Left colon (tissue), 2 donors: ENCODE results near the gene ESRRG. TPM values are rescaled to one million over a fixed set of nuclear protein-coding genes. Genes with fewer than 3 reads are reported as not detected.

ENCODE experiments used
- ATAC-seq: fragments of 200-7000 bp; cut with Tn5 transposase; one replicate; pipeline ENCODE4 v1.9.1; 2020; ENCODE audit warnings: mild to moderate bottlenecking, moderate library complexity
- DNase-seq, 2 donors: peaks; one replicate each; pipeline ENCODE4 v3.0.0-alpha.2; 2020
- intact Hi-C, 2 donors: fragments of 100-400 bp; cut with DNase I in 1 of 2; cut with micrococcal nuclease in 1 of 2; formaldehyde crosslinking; loops; one replicate each; pipeline versions ENCODE4 v1.11.2 to v1.14.0; 2022; cut with DNase I, micrococcal nuclease
- total RNA-seq, 2 donors: library from RNA; stranded (reverse); fragmentation: NEBNext Ultra II Directional; extraction: Animal tissue kit (Norgen Biotek cat#: 25700); gene quantifications; one replicate each; pipeline ENCODE4 v1.2.1, GENCODE V29; 2021
- donor health status: DM: no; HTN: no; CAD: no.
- donor health status: DM: yes; HTN: yes; CAD: no.

ESRRG gene
- total RNA-seq, 2 donors from 2014 or later: 0.61 to 0.73 TPM

GRCh38 chr1:216651826-216652418, 71.3 kb downstream of the ESRRG start:
- intact Hi-C loops: no loop called here
- no peak for DNase-seq
- ATAC-seq: no peak

- no peak for ATAC-seq
- intact Hi-C loops: no loop called here
- DNase-seq: no peak
These were observed 80.1 kb downstream of the ESRRG start for GRCh38 chr1:216643176-216643575.

DNA sequence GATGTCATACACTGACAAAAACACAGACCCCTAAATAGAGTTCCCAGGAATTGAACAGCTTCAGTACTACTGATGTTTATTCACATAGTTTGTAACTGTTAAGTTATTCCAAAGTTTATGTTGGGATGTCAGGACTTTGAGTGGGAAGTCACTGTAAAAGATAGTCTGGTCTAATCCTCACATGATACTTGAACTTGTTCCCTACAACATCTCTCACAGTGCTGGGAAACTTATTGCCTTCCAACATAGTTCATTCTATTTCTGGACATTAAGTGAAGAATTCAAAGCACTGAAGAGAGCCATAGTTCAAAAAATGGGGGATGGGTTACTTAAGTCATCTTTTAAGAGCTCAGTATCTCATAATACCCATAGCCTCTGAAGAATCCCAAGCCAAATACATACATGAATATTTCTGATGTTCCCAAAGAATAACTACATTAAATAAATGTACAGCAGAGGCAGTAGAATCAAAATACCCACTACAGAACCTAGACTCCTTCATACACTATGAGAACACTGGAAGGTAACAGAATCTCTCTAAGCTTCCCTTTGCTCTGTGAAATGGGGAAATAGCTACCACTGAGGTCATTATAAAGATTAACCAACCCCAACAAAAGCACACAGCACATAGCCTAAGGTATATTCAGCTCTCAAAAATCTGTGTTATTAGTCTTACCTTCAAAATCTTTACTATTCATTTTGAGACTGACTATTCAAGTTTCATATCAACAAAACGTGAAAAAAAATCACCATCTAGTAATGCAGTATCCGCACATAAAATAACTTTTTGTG, 81.4 kb downstream of the ESRRG start:
- intact Hi-C loops: no loop called here
- ATAC-seq (no peak), DNase-seq (no peak)

GRCh38 chr1:216640100-216640499, 83.1 kb downstream of the ESRRG start:
- intact Hi-C loops: no loop called here
- no peak for ATAC-seq
- no peak for DNase-seq

DNA sequence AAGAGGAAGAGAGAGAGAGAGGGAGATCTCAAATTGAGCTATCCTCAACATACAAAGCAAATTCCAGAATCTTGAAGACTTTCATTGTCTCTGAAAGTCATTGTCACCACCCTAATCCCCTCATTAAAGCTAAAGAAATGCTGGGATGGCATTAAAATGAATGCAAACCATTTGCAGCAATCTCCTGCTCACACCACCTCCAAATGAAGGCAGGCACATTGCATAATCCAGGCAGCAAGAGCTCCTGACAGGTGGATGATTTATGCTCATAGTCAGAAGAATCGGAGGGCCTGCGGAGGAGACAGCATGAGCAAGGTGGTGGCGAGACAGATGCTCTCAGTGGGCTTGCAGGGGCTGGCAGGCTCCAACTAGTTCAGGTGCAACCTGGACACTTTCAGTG, 90.2 kb downstream of the ESRRG start:
- DNase-seq (no peak), ATAC-seq (no peak)
- intact Hi-C loops: no loop called here

DNA sequence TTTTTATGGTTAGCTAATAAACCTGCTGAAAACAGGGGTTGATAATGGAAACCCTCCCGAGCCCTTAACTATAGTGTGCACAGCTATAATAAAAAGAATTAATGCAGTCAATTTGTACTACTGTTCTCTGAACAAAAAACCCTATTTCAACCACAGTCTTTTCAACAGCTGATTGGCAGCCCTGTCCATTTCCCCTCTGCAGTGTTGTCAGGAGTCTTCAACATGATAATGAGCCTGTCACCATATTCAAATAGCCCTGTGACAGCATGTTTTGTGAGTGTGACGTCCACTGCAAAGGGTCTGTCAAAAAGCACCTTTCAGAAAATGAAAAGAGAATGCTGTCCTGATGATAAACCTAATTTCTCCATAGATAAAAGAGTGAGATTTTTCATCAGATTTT, 92.7 kb downstream of the ESRRG start:
- DNase-seq (no peak), ATAC-seq (no peak)
- intact Hi-C loops: no loop called here

- intact Hi-C loops: no loop called here
- DNase-seq (no peak), ATAC-seq (no peak)
These were observed 96.0 kb downstream of the ESRRG start for GRCh38 chr1:216627252-216627651.

- DNase-seq: no peak
- ATAC-seq: no peak
- intact Hi-C loops: no loop called here
These were observed 96.7 kb downstream of the ESRRG start for GRCh38 chr1:216626394-216627067.

DNA sequence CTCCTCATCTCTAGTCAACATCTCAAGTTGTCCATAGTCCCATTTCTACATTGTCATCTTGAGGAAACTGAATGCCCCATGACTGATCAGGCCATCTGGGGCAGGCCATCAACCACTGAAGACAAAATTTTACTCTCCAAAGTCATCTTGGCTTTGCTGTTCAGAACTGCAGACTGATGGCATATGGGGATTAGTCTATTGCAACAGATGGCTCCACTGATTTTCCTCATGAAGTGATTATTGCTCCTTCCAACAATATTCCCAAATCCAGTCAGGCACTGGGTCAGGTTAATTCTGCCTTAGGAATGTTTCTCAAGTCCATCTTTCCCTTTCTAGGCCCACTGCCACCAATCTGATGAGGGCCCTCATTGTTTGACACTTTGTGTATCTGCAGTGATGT, 101.7 kb downstream of the ESRRG start:
- DNase-seq (no peak), ATAC-seq (no peak)
- intact Hi-C loops: no loop called here

DNA sequence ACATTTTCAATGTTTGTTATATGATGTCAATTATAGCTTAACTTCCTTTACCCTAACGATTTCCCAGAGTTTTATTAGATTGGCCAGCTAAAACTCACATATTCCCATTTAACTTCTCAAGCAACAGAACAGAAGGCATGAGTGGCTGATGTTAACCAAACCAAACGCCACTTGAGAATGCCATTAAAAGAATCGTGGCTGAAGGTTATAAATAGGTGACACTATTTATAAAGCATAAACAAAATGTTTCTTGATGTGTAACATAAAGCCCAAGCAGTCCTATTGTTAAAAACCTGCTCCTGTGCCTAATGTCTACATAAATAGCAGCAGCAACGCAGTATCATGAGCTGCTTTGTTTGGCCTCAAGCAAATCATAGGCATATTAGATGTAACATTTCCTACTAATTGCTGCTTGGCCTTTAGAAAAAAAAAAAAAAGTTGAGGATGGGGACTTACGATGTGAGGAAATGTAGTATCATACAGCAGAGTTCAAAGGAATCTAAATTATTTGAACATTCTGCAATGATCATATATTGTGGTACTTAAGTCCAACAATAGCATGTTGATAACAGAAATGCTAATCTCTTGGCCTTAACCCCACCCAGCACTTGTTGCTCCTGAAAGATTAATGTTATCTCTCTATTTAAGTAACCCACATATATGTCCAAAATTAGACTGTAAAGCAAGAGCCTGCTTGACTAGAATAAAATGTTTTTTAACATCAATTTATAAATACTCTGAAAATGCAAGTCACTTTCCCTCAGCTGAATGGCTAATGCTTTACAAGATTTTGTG, 106.0 kb downstream of the ESRRG start:
- no peak for ATAC-seq
- intact Hi-C loops: no loop called here
- DNase-seq: no peak

DNA sequence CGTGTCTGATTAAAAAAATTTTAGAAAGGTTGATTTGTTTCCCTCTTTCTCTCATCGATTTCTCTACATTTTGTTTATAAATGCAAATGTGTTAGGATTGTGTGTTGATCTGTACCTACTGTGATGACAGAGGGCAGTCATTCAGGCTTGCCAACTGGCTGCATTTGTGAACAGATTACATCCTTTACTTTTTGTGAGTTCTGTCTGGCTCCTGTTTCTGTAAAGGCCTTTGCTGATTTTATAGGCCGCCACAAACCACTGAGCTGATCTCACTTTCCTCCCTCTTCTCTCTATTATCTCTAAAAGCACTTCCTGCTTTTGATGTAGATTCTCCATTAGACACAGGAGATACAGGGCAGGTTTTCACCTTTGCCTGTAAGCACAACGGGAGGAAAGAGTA, 106.8 kb downstream of the ESRRG start:
- DNase-seq (no peak), ATAC-seq (no peak)
- intact Hi-C loops: no loop called here

- no peak for DNase-seq
- ATAC-seq: no peak
- intact Hi-C loops: no loop called here
These were observed 109.0 kb downstream of the ESRRG start for GRCh38 chr1:216614011-216614934.

GRCh38 chr1:216612291-216612690, 110.9 kb downstream of the ESRRG start:
- no peak for ATAC-seq
- DNase-seq: no peak
- intact Hi-C loops: no loop called here

DNA sequence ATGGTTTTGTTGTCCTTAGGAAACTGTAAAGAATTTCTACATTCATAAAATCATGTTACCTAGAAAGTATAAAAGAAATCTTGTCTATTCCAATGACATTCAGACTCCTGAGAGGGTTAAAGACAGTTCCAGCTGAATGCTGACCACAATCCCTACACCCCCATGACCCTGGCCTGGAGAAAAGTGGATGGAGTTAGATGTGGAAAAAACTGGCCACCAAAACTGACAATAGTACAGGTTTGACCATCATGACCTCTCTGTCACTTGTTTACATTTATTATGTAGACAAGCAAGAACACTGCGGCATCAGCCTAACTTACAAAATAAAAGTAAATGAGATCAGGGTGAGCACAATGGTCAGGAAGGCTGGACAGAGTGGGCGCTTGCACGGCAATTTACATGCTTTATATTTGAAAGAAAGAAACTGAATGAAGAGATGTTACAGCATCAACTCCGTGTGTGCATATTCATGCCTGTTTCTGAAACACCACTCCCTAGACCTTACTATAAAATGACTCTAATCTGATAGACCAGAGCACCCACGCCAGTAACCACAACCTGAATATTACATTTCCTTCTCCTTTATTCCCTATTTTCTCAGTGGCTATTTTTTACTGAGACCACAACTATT, 116.0 kb downstream of the ESRRG start:
- intact Hi-C loops: no loop called here
- ATAC-seq (no peak), DNase-seq (no peak)

- ATAC-seq (no peak), DNase-seq (no peak)
- intact Hi-C loops: no loop called here
These were observed 117.1 kb downstream of the ESRRG start for GRCh38 chr1:216606047-216606637.

GRCh38 chr1:216604771-216605170, 118.5 kb downstream of the ESRRG start:
- ATAC-seq (no peak), DNase-seq (no peak)
- intact Hi-C loops: no loop called here

DNA sequence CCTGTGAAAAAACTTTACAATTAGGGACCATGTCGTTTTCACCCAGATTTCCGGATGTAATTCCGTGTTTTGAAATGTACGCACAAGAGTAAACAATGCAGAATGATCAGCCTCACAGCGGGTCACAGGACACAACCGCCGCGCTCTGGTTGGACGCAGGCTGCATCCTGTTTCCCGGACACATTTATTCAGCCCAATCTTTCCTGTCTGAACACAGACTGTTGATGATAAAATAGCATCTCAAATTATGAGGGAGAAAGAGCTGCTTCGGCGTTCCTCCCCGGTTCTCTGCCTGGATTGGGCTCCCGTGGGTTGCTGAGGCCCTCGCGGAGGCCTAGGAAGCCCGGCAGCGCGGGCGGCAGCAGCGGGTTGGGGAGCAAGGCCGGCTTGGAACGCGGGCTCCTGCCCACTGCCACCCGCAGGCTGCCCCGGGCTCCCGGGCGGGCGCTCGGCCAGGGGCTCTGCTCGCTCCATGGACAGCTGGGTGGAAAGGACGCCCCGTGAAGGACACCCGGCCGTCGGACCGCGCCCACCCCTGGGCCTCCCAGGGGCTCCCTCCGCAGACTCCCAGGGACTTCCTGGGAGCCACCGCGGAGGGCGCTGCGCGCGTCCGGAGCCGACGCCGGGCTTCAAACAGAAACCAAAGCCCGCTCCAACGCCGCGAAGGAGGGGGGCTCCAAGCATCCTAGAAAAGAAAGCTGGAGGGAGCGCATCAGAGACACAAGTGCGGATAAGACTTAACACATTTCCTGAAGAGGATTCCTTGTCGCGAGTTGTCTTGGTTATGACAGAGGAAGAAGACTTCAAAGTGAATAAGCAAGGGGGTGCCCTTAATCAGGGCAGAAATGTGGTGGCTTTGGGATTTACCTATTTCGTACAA, 122.3 kb downstream of the ESRRG start:
- intact Hi-C loops: no loop called here
- ATAC-seq (peak; percentile 93), DNase-seq (peak; percentile 80 to 82)
